Dendritic cell treated with granulocyte-macrophage colony-stimulating factor and Interleukin-4, amounts not matched to agents 40 ng/mL and 50 ng/mL, for 4 days (primary cell): ENCODE results near the gene TMEM176A.

Experiments
- H3K27ac Mint-ChIP-seq: one replicate; pipeline ENCODE4 v1.8.0; 2022; ENCODE audit warnings: mild to moderate bottlenecking, mixed read lengths
- H3K27me3 Mint-ChIP-seq: one replicate; pipeline ENCODE4 v1.8.0; 2022; ENCODE audit warnings: mild to moderate bottlenecking, mixed read lengths
- H3K36me3 Mint-ChIP-seq: one replicate; pipeline ENCODE4 v1.8.0; 2022; ENCODE audit warnings: low read depth, mixed read lengths
- H3K4me1 Mint-ChIP-seq: one replicate; pipeline ENCODE4 v1.8.0; 2022; ENCODE audit warnings: low read depth, mixed read lengths
- H3K4me3 Mint-ChIP-seq: one replicate; pipeline ENCODE4 v1.8.0; 2022; ENCODE audit warnings: mild to moderate bottlenecking, moderate library complexity, mixed read lengths
- H3K9me3 Mint-ChIP-seq: one replicate; pipeline ENCODE4 v1.8.0; 2022; ENCODE audit warnings: mixed read lengths
- intact Hi-C: fragments of 100-400 bp; cut with micrococcal nuclease; formaldehyde crosslinking; loops from one replicate; pipeline ENCODE4 v1.15.0; 2022

The TMEM176A gene

DNA sequence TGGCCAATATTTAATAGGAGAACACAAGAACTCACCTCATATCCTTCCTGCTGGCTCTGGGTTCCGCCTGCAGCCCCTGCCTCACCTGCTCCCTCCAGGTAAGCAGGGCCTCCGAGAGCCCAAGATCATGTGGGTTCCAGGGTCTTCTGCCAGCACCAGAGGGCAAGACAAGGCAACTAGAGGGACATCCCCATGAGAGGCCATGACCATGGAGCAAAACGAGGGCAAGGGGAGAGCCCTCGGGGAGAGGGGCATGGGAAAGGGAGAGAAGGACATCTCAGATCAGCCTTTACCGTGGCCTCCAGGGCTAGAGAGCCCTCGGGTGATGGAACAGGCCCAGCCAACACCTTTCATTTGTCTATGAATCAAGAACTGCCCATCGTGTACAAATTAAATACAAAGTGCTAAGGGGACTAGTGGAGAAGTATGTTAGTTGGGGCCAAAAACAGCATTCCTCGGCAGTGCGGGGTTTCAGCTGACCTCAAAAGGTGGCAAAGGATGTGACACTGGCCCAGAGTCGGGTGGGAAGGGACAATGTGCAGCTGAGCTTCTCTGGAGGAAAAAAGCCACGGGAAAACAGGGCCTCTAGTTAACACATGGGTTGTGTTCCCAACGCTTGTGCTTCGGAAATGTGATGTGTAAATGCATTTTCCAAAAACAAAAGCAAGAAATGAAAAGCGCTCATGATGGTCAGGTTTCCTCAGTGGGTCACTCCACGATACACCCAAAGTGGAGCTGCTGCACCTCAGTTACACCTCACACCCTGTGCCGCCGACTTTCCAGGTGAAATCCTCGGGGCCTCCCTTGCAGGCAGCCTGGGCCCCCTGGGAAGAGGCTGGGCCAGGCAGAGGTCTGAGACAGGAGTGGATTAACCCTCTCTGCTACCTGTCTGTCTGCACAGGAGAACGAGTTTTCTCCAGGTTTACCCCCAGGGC lies 53.8 kb downstream of the TMEM176A start:
- Mint-ChIP-seq H3K4me3 (no peak overlapping the region), H3K27ac (no peak overlapping the region), H3K27me3 (peaks cover 22% of the 10 kb centered on the region), H3K9me3 (no peaks in the 10 kb centered on the region), H3K4me1 (peaks cover 17% of the 10 kb centered on the region), H3K36me3 (no peaks in the 10 kb centered on the region)
- intact Hi-C loops: no loop called here
